NCI-H226 (cell line): ENCODE results near the gene ERCC8.
A peak's percentile ranks its signal among the peaks of the same experiment; 100 is the strongest.
"Not testable (repeated sequence)": the region's sequence is repeated elsewhere in the genome, so short reads cannot be mapped to it uniquely, and the experiment has no call there.

ENCODE experiments used
- DNase-seq: peaks from one replicate; pipeline ENCODE4 v3.0.0-alpha.2; 2015

Gene ERCC8

GRCh38 chr5:60944904-60945812, at the start of gene ERCC8, which contains the start of gene NDUFAF2:
Gene ERCC8, minus strand, starts transcription at chr5:60945070. Its CDS starts 62 bp downstream, at chr5:60945008.
Gene NDUFAF2, plus strand, starts transcription at chr5:60945205. Its CDS starts 51 bp downstream, at chr5:60945256.
- peak; percentile 90 for DNase-seq

DNA sequence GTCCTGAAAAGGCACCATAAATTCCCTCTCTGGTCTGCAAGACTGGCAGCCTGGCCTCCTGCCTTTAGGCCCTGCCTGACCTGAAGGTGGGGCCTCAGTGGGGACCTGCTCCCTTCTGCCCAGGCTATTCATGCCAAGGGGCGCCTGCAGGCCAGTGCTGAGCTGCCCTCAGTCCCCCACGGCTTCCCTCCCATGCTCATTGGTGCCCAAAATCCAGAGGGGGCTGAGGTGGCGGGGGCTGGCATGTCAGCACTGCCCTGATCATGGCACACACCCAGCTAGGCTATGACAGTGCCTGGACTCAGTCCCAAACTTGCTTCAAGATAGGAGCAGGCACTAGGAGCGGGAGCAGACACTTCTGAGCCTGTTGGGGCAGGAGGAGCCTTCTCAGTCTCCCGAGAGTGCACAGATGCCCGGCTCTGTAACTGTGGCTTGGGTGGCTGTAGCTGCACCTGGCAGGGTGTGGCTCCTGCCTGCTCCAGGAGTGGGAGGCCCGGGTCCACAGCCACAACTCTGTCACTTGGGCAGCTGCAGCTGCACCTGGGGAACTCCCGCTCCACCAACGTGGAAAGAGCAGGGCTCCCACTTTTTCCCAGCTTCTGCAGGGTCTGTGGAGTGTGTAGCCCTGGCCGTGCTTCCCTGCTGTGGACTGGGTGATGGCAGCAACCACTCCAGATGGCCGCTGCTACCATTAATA, 49.2 kb upstream of the ERCC8 start:
- no peak for DNase-seq

- DNase-seq, result no peak
Measured at GRCh38 chr5:60993425-60993824, 48.6 kb upstream of the ERCC8 start.

GRCh38 chr5:60992871-60993270, 48.0 kb upstream of the ERCC8 start:
- no peak for DNase-seq

DNA sequence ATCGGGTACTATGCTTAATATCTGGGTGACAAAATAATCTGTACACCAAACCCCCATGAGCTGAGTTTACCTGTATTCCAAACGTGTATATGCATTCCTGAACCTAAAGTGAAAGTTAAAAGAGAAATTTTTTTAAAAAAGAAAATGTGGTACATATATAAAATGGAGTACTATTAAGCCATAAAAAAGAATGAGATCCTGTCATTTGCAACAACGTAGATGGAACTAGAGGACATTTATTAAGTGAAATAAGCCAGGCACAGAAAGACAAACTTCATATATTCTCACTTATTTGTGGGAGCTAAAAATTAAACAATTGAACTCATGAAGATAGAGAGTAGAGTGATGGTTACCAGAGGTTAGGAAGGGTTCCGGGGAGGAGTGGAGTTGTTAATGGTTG, 44.9 kb upstream of the ERCC8 start:
- DNase-seq, result no peak

DNA sequence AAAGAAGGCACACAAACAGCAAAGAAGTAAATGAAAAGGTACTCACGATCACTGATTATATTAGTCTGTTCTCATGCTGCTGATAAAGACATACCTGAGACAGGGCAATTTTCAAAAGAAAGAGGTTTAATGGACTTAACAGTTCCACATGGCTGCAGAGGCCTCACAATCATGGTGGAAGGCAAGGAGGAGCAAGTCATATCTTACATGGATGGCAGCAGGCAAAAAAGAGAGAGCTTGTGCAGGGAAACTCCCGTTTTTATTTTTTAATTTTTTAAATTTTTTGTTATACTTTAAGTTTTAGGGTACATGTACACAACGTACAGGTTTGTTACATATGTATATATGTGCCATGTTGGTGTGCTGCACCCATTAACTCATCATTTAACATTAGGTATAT, 37.3 kb upstream of the ERCC8 start:
- not testable (repeated sequence) for DNase-seq

DNA sequence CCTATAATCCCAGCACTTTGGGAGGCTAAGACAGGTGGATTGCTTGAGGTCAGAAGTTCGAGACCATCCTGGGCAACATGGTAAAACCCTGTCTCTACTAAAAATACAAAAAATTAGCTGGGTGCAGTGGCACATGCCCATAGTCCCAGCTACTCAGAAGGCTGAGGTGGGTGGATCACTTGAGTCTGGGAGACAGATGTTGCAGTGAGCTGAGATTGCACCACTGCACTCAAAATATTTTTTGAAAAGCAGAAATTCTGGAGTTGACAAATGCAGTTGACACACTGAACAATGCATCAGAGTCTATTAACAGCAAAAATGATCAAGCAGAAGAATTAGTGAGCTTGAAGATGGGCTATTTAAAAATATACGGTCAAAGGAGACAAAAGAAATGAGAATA, 35.6 kb upstream of the ERCC8 start:
- no peak for DNase-seq

- DNase-seq, result no peak
Measured at GRCh38 chr5:60978968-60979367, 34.1 kb upstream of the ERCC8 start.

DNA sequence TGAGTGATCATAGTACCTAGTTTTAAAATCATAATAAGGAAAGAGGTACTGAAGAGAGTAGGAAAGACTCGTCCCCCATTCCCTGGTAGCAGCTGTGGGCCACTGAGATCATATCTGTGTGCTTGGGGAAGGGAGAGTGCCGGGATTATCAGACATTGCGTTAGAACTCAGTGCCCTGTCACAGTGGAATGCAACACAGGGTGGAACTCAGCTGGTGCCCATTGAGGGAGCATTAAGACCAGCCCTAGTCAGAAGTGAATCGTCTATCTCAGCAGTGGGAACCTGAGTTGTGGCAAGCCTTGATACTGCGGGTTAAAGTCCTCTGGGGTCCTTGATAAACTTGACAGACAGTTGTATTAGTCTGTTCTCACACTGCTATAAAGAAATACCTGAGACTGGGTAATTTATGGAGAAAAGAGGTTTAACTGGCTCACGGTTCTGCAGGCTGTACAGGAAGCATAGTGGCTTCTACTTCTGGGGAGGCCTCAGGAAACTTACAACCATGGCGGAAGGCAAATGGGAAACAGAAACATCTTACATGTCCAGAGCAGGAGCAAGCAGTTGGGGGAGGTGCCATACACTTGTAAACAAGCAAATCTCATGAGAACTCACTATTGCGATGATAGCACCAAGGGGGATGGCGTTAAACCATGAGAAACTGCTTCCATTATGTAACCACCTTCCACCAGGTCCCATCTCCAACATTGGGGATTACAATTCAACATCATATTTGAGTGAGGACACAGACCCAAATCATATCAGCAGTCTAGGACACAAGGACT, 33.3 kb upstream of the ERCC8 start:
- DNase-seq, result no peak

- DNase-seq, result no peak
Measured at GRCh38 chr5:60972231-60972630, 27.4 kb upstream of the ERCC8 start.

DNA sequence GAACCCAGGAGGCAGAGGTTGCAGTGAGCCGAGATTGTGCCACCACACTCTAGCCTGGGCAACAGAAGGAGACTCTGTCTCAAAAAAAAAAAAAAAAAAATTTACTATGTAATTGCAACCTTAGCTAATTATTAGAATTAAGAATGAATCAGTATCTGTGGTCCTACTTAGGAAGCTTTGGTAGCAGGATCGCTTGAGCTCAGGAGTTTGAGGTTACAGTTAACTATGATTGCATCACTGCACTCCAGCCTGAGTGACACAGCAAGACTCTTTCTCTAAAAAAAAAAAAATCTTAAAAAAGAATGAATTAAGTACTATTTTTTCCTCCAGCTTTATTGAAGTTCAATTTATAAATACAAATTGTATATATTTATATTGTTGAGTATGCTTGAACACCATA, 16.8 kb upstream of the ERCC8 start:
- DNase-seq, result peak; percentile 15

DNA sequence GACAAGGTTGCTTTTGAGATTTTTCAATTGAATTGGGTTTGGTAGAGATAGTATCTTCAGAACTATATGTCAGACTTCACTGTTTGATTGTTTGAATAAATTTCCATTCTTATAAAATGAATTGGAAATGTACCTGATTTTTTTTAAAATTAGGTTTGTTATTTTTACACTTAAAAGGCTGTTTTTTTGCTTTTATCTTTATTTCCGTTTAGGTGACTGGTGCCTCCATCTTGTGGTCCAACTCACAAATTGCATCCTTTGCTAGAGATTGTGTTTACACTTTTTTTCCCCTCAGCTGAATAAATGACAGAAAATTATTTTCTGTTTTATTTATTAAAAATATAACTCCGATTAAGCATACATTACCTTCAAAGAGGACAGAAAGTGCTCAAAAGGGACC, 15.7 kb upstream of the ERCC8 start:
- DNase-seq, result no peak

- no peak for DNase-seq
Measured at GRCh38 chr5:60959156-60959555, 14.3 kb upstream of the ERCC8 start.

DNA sequence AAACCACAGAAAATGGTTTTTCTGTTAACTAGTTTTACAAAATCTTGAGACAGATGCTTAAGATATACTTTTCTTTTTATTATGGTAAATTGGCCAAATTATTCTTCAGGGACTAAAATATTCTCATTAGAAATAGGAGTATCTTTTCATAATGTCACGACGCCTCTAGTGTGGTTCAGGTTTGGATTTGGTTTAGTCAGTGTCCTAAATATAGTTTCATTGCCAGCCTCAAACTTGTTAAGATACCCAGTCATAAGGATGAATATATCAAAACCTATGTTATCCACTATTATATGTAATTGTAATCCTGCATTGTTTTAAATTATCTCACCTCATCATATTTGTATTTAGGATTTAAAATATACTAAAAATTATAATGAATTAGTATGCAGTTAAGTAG, 13.8 kb upstream of the ERCC8 start:
- DNase-seq, result no peak

DNA sequence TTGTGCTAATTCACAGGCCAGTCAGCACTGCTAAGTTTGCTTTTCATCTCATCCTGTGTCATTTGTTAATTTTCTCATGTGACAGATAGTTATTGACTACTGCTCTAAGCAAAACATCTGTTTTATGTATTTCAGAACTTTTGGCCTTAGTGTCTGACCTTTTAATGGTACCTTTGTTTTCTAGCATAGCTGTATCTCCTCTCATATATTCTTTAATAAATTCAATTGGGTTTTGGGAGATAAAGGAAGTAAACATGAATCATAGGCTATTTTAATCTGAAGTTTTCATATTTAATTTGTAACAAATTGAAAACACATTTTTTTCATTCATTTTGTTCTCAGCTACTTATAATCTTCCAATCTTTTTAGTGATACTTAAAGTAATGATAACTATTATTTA, 13.2 kb upstream of the ERCC8 start:
- DNase-seq, result no peak

- no peak for DNase-seq
Measured at GRCh38 chr5:60955239-60955638, 10.4 kb upstream of the ERCC8 start.

- DNase-seq, result no peak
Measured at GRCh38 chr5:60948738-60949137, 3.9 kb upstream of the ERCC8 start.

DNA sequence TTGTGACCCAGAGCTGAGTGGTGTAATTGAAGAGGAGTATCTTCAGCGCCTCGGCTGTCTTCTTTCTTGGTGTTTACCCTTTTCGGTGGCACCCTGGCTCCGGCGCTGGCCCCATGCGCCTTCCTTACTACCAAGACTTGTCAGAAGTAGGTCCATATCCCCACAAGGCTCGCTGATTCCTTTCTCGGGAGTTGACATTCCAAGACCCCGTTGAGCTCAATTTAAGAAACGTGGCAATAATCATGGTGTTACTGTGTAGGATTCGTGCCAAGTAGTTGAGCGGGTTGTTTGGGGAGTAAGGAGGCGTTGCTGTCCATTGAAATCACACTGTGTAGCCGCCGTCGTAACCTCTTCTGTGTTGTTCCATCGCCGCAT, 930 bp upstream of the ERCC8 start:
- DNase-seq, result peak; percentile 6

GRCh38 chr5:60943624-60944023, 1.2 kb downstream of the ERCC8 start:
- DNase-seq, result no peak

- no peak for DNase-seq
Measured at GRCh38 chr5:60929024-60929423, 15.8 kb downstream of the ERCC8 start.

DNA sequence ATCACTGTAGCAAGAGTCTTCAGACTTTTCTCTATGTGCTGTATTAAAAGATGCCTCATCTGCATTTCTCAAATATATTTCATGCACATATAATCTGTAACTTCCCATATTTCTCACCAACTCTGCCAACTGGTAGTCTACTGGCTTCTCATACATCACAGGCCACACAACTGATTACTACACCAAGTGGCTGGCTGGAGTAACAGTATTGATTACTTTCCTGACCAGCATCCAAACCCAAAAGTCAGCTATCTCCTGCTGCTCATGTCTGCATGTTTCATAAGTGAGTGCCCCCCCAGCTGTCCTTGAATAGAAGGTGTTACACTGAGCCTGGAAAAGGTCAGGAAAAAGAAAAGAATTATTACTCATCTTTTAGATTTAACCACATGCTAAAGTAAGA, 17.4 kb downstream of the ERCC8 start:
- DNase-seq, result no peak

DNA sequence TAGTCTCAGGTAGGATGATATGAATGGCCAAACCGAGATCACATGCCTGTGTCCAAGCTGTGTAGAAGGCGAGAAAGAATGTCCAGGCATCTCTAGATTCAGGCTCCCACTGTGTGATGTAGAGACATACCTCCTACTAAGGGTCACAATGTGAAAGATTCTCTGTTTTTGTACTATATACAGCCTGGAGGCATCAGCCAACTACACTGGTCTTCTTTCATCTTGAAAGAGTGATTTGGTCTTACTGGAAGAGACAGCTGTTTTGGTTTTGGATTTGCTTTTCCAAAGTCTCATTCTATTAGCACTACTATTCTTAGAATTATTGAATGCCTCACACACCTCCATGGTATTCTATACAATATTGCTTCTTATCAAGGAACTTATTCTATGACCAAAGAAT, 26.4 kb downstream of the ERCC8 start:
- no peak for DNase-seq

DNA sequence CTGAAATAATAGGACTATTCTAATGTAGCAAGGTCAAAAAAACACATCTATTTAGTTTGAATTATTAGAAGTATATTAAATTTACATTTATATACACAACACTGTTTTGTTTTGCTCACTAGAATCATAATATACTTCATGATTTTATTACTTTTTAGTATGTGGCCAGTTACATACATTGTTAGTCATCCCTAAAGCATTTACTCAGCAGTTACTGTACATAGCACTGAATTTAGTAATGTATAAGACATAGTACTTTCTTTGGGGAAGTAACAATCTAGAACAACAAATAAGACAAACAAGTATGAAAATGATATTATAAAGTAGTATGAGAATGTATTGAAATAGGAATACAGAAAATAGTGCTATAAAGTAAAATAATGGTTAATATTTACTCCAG, 28.2 kb downstream of the ERCC8 start:
- DNase-seq, result no peak

DNA sequence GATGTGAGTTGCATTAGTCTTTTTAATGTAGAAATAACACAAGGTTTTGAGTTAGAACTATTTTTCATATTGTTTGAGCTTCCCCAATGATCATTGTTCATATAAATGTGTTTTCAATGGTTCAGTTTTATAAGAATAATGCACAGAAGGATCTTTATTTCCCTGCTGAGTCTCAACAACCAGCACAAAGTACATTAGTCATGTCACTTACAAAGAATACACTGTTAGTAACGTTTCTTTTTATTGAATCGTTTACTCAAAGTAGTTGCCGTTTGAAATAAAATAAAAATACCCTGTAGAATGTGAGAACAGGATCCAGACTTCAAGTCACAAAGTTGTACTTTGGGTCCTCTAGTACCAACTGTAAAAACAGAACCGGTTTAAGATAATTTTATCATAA, 41.5 kb downstream of the ERCC8 start:
- DNase-seq, result no peak
